ENCODE data around the gene TRIM10. TPM values are rescaled to one million over a fixed set of nuclear protein-coding genes. Genes with fewer than 3 reads are reported as not detected.

Gene TRIM10
- total and polyA plus RNA-seq, 2 donors from 2014 or later, result 0.79 to 1.5 TPM

DNA sequence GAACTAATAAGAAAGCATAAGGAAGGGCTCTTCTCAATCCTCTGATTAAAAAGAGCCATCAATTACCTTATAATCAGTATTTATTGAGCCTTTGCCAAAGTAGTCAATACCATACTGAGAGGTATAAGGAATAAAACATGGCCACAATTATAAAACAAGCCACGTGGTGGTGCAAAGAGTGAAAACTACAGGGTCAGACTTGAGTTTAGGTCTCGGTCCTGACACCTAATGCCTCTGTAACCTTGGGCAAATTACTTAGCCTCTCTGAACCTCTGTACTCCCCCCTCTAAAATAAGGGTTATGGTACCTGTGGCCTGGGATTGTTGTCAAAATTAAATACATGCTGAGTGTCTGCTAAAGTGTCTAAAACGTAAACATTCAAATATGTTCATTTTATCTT, 11.8 kb downstream of the TRIM10 start:
- Histone ChIP-seq H3K9me3 (ENCODE audit: control insufficient read depth in 2 of 3, insufficient read depth in 1 of 3, low read length in 3 of 3) (no peaks in the 10 kb centered on the region), H3K36me3 (ENCODE audit: control insufficient read depth in 2 of 3, insufficient read depth in 3 of 3, low read length in 3 of 3) (no peaks in the 10 kb centered on the region), H3K4me1 (ENCODE audit: control insufficient read depth in 2 of 3, insufficient read depth in 2 of 3, low read depth in 1 of 3, low read length in 3 of 3) (peaks cover 0 to 7% (median 0%) of the 10 kb centered on the region in 3 donors), H3K27ac (ENCODE audit: low read depth in 2 of 2, low read length in 2 of 2) (no peak overlapping the region), H3K4me3 (ENCODE audit: low read length in 3 of 3) (no peak overlapping the region), H3K9ac (ENCODE audit: low read length in 3 of 3) (no peak overlapping the region), H3K27me3 (ENCODE audit: control insufficient read depth, insufficient read depth, low read length) (no peaks in the 10 kb centered on the region)
- no peak for DNase-seq
- no peak for FAIRE-seq
- TF ChIP-seq CTCF (IDR thresholded peaks at IDR 0.05; ENCODE audit: borderline replicate concordance, extremely low read depth, insufficient read depth), result no peak
- intact Hi-C loops (cut with DNase I), result no loop called here

DNA sequence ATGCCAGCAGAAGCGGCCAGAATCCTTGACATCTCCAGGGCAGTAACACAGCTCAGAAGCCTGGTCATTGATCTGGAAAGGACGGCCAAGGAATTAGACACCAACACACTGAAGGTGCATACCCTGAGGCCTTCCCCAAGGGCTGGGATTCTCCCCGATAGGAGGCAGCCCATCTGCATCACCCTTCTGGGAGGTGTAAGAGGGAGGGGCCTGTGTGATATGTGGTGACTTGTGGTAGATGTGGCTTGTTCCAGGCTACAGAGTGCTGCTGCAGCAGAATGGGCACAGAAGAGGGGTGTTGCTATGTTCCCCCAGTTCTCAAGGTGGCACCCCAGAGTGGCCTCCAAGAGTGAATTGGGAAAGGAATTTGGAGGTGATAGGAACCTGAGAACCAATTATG, 13.9 kb downstream of the TRIM10 start:
- Histone ChIP-seq H3K9ac (ENCODE audit: low read length in 3 of 3) (no peak overlapping the region), H3K4me1 (ENCODE audit: control insufficient read depth in 2 of 3, insufficient read depth in 2 of 3, low read depth in 1 of 3, low read length in 3 of 3) (no peaks in the 10 kb centered on the region), H3K27ac (ENCODE audit: low read depth in 2 of 2, low read length in 2 of 2) (no peak overlapping the region), H3K9me3 (ENCODE audit: control insufficient read depth in 2 of 3, insufficient read depth in 1 of 3, low read length in 3 of 3) (no peaks in the 10 kb centered on the region), H3K27me3 (ENCODE audit: control insufficient read depth, insufficient read depth, low read length) (no peaks in the 10 kb centered on the region), H3K36me3 (ENCODE audit: control insufficient read depth in 2 of 3, insufficient read depth in 3 of 3, low read length in 3 of 3) (no peaks in the 10 kb centered on the region), H3K4me3 (ENCODE audit: low read length in 3 of 3) (no peak overlapping the region)
- no peak for TF ChIP-seq CTCF (IDR thresholded peaks at IDR 0.05; ENCODE audit: borderline replicate concordance, extremely low read depth, insufficient read depth)
- DNase-seq, result no peak
- intact Hi-C loops (cut with DNase I), result no loop called here
- no peak for FAIRE-seq

- Histone ChIP-seq H3K4me3 (ENCODE audit: low read length in 3 of 3) (no peak overlapping the region), H3K9ac (ENCODE audit: low read length in 3 of 3) (no peak overlapping the region), H3K9me3 (ENCODE audit: control insufficient read depth in 2 of 3, insufficient read depth in 1 of 3, low read length in 3 of 3) (no peaks in the 10 kb centered on the region), H3K4me1 (ENCODE audit: control insufficient read depth in 2 of 3, insufficient read depth in 2 of 3, low read depth in 1 of 3, low read length in 3 of 3) (no peaks in the 10 kb centered on the region), H3K36me3 (ENCODE audit: control insufficient read depth in 2 of 3, insufficient read depth in 3 of 3, low read length in 3 of 3) (no peaks in the 10 kb centered on the region), H3K27ac (ENCODE audit: low read depth in 2 of 2, low read length in 2 of 2) (no peak overlapping the region), H3K27me3 (ENCODE audit: control insufficient read depth, insufficient read depth, low read length) (no peaks in the 10 kb centered on the region)
- intact Hi-C loops (cut with DNase I), result no loop called here
- DNase-seq (no peak), FAIRE-seq (no peak)
- no peak for TF ChIP-seq CTCF (IDR thresholded peaks at IDR 0.05; ENCODE audit: borderline replicate concordance, extremely low read depth, insufficient read depth)
Observed at GRCh38 chr6:30145818-30146217, 15.2 kb downstream of the TRIM10 start.

DNA sequence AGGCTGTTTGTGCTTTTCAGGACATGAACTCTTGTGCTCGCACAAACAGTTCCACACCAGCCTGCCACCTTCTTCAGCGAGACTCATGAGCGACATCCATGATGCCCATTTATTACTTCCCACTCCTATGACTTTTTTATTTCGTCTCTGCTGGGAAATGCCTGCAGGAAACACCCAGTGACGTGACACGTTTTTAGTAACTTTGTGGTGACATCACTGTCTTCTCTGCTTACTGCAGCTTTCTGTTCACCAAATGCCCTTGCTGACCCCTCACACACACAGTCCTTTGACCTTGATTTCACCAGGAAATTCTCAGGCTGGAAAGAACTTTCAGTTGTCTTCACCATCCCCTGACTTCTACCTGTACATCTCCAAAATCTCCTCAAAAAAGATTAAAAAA, 16.2 kb downstream of the TRIM10 start:
- Histone ChIP-seq H3K4me3 (ENCODE audit: low read length in 3 of 3) (no peak overlapping the region), H3K27ac (ENCODE audit: low read depth in 2 of 2, low read length in 2 of 2) (no peak overlapping the region), H3K27me3 (ENCODE audit: control insufficient read depth, insufficient read depth, low read length) (no peaks in the 10 kb centered on the region), H3K4me1 (ENCODE audit: control insufficient read depth in 2 of 3, insufficient read depth in 2 of 3, low read depth in 1 of 3, low read length in 3 of 3) (no peaks in the 10 kb centered on the region), H3K9me3 (ENCODE audit: control insufficient read depth in 2 of 3, insufficient read depth in 1 of 3, low read length in 3 of 3) (no peaks in the 10 kb centered on the region), H3K9ac (ENCODE audit: low read length in 3 of 3) (no peak overlapping the region), H3K36me3 (ENCODE audit: control insufficient read depth in 2 of 3, insufficient read depth in 3 of 3, low read length in 3 of 3) (no peaks in the 10 kb centered on the region)
- no peak for DNase-seq
- intact Hi-C loops (cut with DNase I), result no loop called here
- no peak for FAIRE-seq
- no peak for TF ChIP-seq CTCF (IDR thresholded peaks at IDR 0.05; ENCODE audit: borderline replicate concordance, extremely low read depth, insufficient read depth)
